Fibroblast of lung (primary cell): ENCODE measurements around the gene CLEC1B. TPM values are rescaled to one million over a fixed set of nuclear protein-coding genes. Genes with fewer than 3 reads are reported as not detected.

Experiments used
- DNase-seq, 2 donors: peaks; one replicate each; pipeline versions ENCODE4 v3.0.0 to v3.0.0-alpha.2; 2010; ENCODE audit warnings: low read depth in 2 of 2
- H2AFZ ChIP-seq: 2 replicates; pipeline ENCODE4 v1.5.1; 2012; ENCODE audit warnings: low read length, control low read depth, inconsistent platforms
- H3K27ac ChIP-seq: 2 replicates; pipeline ENCODE4 v1.5.1; 2011; ENCODE audit warnings: low read length, control low read depth; ENCODE audit not compliant: insufficient read depth
- H3K27me3 ChIP-seq: 2 replicates; pipeline ENCODE4 v1.5.1; 2011; ENCODE audit warnings: mild to moderate bottlenecking, low read length; ENCODE audit not compliant: control insufficient read depth, insufficient read depth
- H3K36me3 ChIP-seq: 2 replicates; pipeline ENCODE4 v1.5.1; 2011; ENCODE audit warnings: low read length; ENCODE audit not compliant: control insufficient read depth, insufficient read depth
- H3K4me1 ChIP-seq: 2 replicates; pipeline ENCODE4 v1.5.1; 2011; ENCODE audit warnings: low read length; ENCODE audit not compliant: control insufficient read depth, insufficient read depth; ENCODE audit errors: extremely low read depth
- H3K4me2 ChIP-seq: 2 replicates; pipeline ENCODE4 v1.5.1; 2011; ENCODE audit warnings: low read length, control low read depth; ENCODE audit not compliant: insufficient read depth; ENCODE audit errors: extremely low read depth
- H3K4me3 ChIP-seq, 4 experiments: fragments of 200-600 bp in 1 of 4; sonication (generic) in 1 of 4; replicated peaks in 1 of 4; 2 replicates each; pipeline ENCODE4 v1.5.1; 2011 to 2016; ENCODE audit warnings: low read length in 4 of 4, low read depth in 3 of 4, mild to moderate bottlenecking in 3 of 4, control low read depth in 2 of 4, inconsistent platforms in 1 of 4, mixed read lengths in 1 of 4; ENCODE audit not compliant: insufficient read depth in 1 of 4; ENCODE audit errors: control extremely low read depth in 1 of 4
- H3K79me2 ChIP-seq: 2 replicates; pipeline ENCODE4 v1.5.1; 2012; ENCODE audit warnings: mild to moderate bottlenecking, low read length, inconsistent platforms; ENCODE audit not compliant: control insufficient read depth, insufficient read depth
- H3K9ac ChIP-seq: 2 replicates; pipeline ENCODE4 v1.5.1; 2011; ENCODE audit warnings: mild to moderate bottlenecking, low read length, control low read depth; ENCODE audit not compliant: insufficient read depth
- H3K9me3 ChIP-seq: 2 replicates; pipeline ENCODE4 v1.5.1; 2012; ENCODE audit warnings: low read depth, low read length; ENCODE audit not compliant: control insufficient read depth, insufficient read depth
- H4K20me1 ChIP-seq: 2 replicates; pipeline ENCODE4 v1.5.1; 2011; ENCODE audit warnings: low read length; ENCODE audit not compliant: control insufficient read depth, insufficient read depth; ENCODE audit errors: extremely low read depth
- EZH2 ChIP-seq: IDR thresholded peaks from 2 replicates; pipeline ENCODE4 v1.5.1; 2012; ENCODE audit warnings: low read length, control low read depth, mild to moderate bottlenecking; ENCODE audit errors: missing control alignments
- polyA plus RNA-seq, 2 donors: library from polyadenylated mRNA; depleted of rRNA in 1 of 2; stranded (reverse) in 1 of 2; unstranded in 1 of 2; fragments of >200 nt; gene quantifications; 2 replicates each; pipeline ENCODE4 v1.2.1, GENCODE V29; 2011 to 2012; ENCODE audit warnings: missing spikeins in 1 of 2
- total RNA-seq: library from RNA; depleted of rRNA; stranded (reverse); fragments of >200 nt; gene quantifications from 2 replicates; pipeline ENCODE4 v1.2.1, GENCODE V29; 2014
- TF ChIP-seq, protein P1 (sequence below), 2 donors: IDR thresholded peaks in 1 of 2; conservative IDR thresholded peaks in 1 of 2; 1 replicate in 1 of 2; 2 replicates in 1 of 2; pipeline ENCODE4 v1.5.1; 2011 to 2012; ENCODE audit warnings: low read length in 2 of 2, control low read depth in 1 of 2, inconsistent platforms in 1 of 2, low read depth in 1 of 2, mild to moderate bottlenecking in 1 of 2

CLEC1B gene
- total and polyA plus RNA-seq, 2 donors (not counting 1 experiment from before 2014, with no cell fraction given): not detected

GRCh38 chr12:9971181-9971580 lies 27.7 kb downstream of the CLEC1B start, which contains the start of gene CLEC12A:
Gene CLEC12A, plus strand, starts transcription at chr12:9971409. Its CDS starts 188 bp downstream, at chr12:9971597.
- no peak within 1 kb of the TSS for H2AFZ ChIP-seq

DNA sequence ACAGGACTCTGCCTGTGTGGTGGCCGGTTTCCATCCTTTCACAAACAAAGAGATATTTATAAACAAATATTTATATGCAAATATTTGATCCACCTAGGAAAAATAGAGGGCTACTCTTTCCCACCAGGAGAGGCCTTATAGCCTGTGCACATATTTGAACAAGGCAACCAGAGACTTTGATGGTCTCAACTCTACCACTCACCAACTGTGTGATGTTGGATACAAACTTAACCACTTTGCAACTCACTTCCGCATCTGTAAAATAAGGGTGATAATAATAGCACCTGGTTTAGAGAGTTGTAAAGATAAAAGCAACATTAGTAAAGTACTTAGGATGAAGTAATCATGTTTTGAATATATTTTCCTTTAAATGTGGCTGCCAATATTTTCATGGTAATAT lies 29.2 kb downstream of the CLEC1B start:
- no peak overlapping the region for H2AFZ ChIP-seq
- H4K20me1 ChIP-seq: no peaks in the 10 kb centered on the region
- no peaks in the 10 kb centered on the region for H3K79me2 ChIP-seq
- H3K27me3 ChIP-seq: no peaks in the 10 kb centered on the region
- H3K9me3 ChIP-seq: no peaks in the 10 kb centered on the region
- TF ChIP-seq EZH2: no peak
- TF ChIP-seq, protein P1, sequence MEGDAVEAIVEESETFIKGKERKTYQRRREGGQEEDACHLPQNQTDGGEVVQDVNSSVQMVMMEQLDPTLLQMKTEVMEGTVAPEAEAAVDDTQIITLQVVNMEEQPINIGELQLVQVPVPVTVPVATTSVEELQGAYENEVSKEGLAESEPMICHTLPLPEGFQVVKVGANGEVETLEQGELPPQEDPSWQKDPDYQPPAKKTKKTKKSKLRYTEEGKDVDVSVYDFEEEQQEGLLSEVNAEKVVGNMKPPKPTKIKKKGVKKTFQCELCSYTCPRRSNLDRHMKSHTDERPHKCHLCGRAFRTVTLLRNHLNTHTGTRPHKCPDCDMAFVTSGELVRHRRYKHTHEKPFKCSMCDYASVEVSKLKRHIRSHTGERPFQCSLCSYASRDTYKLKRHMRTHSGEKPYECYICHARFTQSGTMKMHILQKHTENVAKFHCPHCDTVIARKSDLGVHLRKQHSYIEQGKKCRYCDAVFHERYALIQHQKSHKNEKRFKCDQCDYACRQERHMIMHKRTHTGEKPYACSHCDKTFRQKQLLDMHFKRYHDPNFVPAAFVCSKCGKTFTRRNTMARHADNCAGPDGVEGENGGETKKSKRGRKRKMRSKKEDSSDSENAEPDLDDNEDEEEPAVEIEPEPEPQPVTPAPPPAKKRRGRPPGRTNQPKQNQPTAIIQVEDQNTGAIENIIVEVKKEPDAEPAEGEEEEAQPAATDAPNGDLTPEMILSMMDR (conservative IDR thresholded peaks at IDR 0.05 in 1 of 2, IDR thresholded peaks at IDR 0.05 in 1 of 2; ENCODE audit: low read depth in 1 of 2, low read length in 2 of 2): no peak
- DNase-seq: no peak
- no peaks in the 10 kb centered on the region for H3K4me1 ChIP-seq
- H3K9ac ChIP-seq: no peak overlapping the region
- no peaks in the 10 kb centered on the region for H3K36me3 ChIP-seq
- H3K27ac ChIP-seq: no peak overlapping the region
- no peak overlapping the region for H3K4me2 ChIP-seq
- no peak overlapping the region for H3K4me3 ChIP-seq

More at GRCh38 chr12:9971181-9971580, 27.7 kb downstream of the CLEC1B start, which contains the start of gene CLEC12A:
- Histone ChIP-seq H3K79me2 (no peaks in the 10 kb centered on the region), H3K4me3 (no peak within 1 kb of the TSS), H3K9ac (no peak within 1 kb of the TSS), H3K4me1 (no peaks in the 10 kb centered on the region), H3K4me2 (no peak within 1 kb of the TSS), H3K27ac (no peak within 1 kb of the TSS), H3K9me3 (no peaks in the 10 kb centered on the region), H3K36me3 (no peaks in the 10 kb centered on the region), H3K27me3 (no peaks in the 10 kb centered on the region), H4K20me1 (no peaks in the 10 kb centered on the region)
- DNase-seq: no peak
- TF ChIP-seq, protein P1 (conservative IDR thresholded peaks at IDR 0.05 in 1 of 2, IDR thresholded peaks at IDR 0.05 in 1 of 2; ENCODE audit: low read depth in 1 of 2, low read length in 2 of 2): no peak
- no peak for TF ChIP-seq EZH2

GRCh38 chr12:9961901-9962300 lies 37.0 kb downstream of the CLEC1B start:
- no peaks in the 10 kb centered on the region for H3K9me3 ChIP-seq
- no peak overlapping the region for H2AFZ ChIP-seq
- H3K9ac ChIP-seq: no peak overlapping the region

More at GRCh38 chr12:9961901-9962300, 37.0 kb downstream of the CLEC1B start:
- no peaks in the 10 kb centered on the region for H4K20me1 ChIP-seq
- H3K4me2 ChIP-seq: no peak overlapping the region
- H3K27ac ChIP-seq: no peak overlapping the region
- no peak for DNase-seq
- TF ChIP-seq EZH2: no peak
- TF ChIP-seq, protein P1 (conservative IDR thresholded peaks at IDR 0.05 in 1 of 2, IDR thresholded peaks at IDR 0.05 in 1 of 2; ENCODE audit: low read depth in 1 of 2, low read length in 2 of 2): no peak
- H3K27me3 ChIP-seq: no peaks in the 10 kb centered on the region
- H3K36me3 ChIP-seq: no peaks in the 10 kb centered on the region
- H3K79me2 ChIP-seq: no peaks in the 10 kb centered on the region
- no peak overlapping the region for H3K4me3 ChIP-seq
- no peaks in the 10 kb centered on the region for H3K4me1 ChIP-seq
